ENCODE data around the gene CACNG5.

Gene CACNG5, protein sequence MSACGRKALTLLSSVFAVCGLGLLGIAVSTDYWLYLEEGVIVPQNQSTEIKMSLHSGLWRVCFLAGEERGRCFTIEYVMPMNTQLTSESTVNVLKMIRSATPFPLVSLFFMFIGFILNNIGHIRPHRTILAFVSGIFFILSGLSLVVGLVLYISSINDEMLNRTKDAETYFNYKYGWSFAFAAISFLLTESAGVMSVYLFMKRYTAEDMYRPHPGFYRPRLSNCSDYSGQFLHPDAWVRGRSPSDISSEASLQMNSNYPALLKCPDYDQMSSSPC

DNA sequence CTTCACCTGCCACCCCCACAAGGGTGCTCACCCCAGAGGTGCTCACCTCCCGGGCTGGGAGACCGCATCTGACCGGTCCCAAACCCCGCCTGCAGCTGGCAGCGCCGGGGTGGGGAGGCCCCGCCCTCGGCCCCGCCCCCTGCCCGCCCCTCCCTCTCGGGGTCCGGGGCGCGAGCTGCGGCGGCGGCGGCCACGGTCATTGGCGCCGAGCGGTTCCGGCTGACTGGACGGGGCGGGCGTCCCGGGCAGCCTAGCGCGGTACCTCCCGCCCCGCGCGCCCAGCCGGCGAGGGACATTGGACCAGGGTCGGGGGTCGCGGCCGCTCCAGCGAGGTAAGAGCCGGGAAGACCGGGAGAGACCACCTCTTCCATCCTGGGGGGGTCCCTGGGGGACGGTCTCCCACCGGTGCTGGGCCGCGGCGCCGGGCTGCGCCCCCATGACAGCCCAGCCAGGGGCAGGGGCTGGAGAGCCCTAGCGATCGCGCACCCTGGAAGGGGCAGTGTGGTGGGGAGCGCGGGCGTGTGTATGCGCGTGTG is at the start of gene CACNG5:
CACNG5 (plus strand) TSS at position 199 of the 536 bp plus-strand sequence. CDS start 42,216 bp downstream, outside the sequence.
- DNase-seq (ENCODE audit: low read depth) = no peak

DNA sequence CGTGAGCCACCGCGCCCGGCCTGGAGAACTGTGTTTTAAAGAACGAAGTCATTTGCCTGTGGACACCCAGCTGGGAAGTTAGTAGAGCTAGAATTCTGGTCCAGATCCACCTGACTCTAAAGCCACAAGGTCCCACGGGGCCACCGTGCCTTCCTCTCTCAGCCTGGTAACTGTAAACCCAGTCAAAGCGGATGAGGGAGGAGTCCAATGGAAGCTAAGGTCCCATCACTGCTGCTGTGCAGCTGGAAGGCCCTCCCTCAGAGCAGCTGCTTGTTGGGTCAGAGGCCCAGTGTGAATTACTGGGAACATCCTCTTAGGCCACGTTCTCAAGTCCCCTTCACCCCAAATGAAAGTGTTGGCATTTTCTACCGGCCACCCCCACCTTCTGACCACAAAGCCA is 48.8 kb upstream of the CACNG5 start:
- no peak for DNase-seq (ENCODE audit: low read depth)

DNA sequence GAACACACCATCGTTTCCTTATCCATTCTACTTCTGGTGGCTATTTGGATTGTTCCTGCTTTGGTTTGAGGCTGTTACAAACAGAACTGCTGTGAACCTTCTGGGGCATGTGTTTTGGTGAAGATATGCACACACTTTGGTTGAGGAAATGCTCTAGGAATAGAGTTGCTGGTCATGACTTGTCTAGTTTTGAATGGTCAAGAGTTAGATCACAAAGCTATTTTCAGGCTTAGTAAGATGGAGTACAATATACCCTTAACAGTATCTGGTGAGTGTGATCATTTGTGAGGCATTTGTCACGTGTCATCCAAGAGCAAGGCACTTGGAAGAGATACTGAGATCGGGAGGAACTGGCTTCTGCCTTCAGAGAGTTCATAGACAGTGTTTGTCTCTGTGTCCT is 47.0 kb upstream of the CACNG5 start:
- no peak for DNase-seq (ENCODE audit: low read depth)

DNA sequence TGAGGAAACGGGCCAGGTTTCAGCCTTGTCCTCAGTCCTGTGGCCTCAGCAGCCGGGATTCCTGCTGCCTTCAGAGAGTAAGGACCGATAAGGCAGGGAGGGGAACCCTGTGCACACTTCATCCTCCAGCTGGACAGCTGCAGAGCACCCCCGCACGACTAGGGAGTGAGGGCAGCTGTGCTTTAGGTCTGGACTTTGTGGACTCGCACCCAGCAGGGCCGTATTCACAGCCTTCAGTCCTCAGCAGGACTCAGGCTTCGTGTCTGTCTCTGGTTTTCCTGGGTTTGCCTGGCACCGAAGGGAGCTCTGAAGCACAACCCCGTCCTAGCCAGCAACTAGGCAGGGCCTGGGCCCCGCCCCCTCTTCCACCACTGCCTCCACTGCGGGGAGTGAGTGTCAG is 45.8 kb upstream of the CACNG5 start:
- no peak for DNase-seq (ENCODE audit: low read depth)

DNA sequence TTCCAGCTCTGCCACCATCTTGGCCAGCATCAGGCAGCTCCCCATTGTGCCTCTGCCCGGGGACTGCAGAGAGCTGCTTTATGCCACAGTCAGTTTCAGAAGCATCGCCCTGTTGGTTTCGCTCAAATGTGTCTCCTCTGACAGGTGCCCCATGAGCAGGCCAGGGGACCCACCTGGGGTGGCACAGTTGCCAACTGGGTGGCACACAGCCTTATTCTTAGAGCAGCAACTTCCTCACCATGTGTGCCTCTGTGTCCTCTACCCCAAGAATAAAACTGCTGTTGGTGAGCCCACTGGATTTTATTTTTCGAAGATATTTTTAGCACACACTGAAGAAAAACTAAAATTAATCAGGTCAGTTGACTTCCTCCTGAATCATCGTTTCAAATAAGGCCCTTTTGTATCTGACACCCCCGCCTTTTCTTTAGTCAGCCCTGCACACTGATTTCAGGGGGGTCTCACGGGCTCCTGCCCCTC is 44.9 kb upstream of the CACNG5 start:
- no peak for DNase-seq (ENCODE audit: low read depth)

DNA sequence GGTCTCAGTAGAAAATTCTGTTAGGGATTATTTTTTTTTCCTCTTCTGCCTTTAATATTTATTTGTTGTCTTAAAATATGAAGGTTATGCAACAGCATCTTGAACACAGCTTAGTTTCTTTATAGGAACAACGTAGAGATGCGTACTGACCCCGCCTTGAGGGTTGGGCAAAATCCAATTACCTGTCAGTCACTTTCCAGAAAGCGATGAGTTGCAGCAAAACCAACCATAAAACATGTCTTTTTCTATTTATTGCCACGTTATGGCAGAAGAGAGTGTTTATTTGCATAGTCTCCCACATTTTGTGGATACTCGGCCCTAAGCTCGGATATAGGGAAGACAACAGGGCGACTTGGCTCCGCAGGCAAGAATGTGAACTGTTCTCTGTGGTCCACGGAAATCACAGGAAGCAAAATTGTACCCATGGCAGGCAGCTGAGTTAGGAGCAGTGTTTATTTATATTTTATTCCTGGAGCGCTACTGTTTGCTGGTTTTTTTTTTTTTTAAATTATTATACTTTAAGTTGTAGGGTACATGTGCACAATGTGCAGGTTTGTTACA is 44.3 kb upstream of the CACNG5 start:
- no peak for DNase-seq (ENCODE audit: low read depth)

DNA sequence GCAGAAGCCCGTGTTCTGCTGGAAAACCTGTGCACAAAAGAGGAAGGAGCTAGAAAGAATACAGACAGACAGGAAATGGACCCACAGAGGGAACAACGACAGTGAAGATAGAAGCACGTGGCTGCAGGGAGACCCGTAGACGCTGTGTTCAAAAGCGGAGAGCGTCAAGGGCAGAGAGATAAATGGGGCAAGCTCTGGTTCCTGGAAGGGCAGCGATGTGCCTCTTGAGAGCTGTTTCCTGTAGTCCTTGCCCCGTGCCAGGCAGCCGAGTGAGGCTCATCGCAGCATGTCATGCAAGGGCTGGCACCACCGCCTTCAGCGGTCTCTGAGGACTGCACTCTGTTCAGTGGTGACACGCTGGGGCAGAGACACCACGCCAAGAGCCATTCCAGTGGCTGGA is 43.6 kb upstream of the CACNG5 start:
- DNase-seq (ENCODE audit: low read depth) = no peak

DNA sequence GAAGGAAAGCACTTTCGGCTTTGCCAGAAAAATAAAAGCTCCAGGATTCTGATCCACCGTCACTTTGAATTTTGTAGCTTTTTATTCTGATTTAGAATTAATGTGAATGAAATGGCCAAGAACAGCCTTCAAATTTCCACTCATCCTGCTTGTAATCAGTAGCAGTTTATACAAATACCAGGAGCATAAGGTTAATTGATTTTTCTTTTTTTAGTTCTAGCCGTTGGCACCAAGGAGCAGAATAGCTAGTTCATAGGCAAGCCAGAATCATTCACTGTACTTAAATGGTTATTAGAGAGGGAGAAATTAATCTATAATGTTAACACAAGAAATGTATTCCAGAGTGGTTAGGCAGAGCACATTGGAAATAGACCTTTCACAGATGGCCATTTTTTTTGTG is 41.1 kb upstream of the CACNG5 start:
- no peak for DNase-seq (ENCODE audit: low read depth)

DNA sequence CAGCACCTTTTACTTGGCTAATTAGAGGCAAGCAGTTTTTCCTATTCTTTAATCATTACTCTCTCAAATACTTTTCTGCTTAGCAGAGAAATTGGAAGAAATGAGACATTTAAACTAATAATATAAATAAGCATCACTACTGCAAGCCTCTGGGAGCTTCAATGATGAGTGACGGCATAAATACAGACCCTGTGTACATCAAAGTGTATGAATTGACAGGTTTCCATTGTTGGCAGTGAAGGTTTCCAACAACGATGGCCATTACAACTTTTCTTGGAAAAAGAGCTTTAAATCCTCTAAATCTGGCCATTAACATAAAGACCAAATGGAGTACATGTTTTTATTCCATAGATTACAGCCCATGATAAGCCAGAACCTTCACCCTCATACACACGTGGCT is 39.4 kb upstream of the CACNG5 start:
- DNase-seq (ENCODE audit: low read depth) = no peak

DNA sequence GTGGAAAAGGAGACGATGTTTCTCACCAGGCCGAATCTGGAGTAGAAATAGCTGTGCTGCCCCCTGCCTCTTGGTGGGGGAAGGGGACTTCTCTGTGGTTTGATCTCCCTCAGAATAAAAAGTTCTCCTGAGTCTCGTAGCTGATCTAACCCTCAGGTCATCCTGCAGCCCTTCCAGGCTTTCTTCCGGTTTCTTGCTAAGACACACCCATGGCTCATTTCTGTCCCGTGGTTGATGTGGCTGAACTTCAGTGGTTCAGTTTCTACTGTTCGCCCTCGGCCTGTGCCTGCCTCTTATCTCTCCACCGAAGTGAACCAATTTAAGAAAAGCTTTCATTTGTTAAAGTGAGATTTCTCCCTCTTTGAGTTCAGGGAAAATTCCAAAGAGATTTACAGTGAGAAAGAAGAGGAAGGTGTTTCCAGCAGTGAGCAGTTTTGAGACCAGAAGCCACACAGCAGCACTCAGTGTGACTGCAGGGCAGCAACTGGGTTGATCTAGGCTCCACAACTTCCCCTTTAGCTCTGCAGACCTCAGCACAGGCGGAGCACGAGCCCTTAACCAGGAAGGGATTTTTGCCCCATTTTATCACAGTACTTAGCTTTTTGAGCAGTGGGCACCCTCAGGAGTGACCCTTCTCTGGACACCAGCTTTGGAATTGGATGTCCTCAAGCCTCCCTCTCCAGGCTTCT is 34.9 kb upstream of the CACNG5 start:
- DNase-seq (ENCODE audit: low read depth) = no peak

DNA sequence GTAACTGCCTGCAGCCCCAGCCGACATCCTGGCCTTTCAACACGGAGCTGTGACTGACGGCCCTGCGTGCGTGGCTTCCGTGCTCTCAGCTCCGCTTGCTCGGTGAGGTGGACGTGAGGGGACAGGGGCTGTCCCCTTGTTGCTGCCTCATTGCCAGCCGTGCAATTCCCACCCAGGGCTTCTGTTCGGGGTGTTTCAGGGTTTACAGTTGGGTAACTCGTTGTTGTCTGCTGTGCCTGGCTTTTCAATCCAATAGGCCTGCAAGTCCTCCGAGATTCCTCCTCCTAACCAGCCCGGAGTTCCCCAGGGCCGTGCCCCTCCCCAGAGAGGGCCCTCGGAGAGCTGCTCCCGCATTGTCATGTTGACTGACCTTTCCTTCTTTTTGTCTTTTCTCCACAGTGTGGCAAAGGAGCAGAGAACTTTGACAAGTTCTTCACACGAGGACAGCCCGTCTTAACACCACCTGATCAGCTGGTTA is 31.4 kb upstream of the CACNG5 start:
- no peak for DNase-seq (ENCODE audit: low read depth)

DNA sequence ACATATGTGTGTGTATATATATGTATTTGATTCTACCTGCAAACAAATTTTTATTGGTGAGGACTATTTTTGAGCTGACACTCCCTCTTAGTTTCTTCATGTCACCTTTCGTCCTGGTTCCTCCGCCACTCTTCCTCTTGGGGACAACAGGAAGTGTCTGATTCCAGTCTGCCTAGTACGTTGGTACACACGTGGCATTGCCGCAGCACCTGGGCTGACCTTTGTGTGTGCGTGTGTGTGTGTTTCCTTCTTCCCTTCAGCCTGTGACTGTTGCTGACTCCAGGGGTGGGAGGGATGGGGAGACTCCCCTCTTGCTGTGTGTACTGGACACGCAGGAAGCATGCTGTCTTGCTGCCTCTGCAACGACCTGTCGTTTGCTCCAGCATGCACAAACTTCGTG is 29.4 kb upstream of the CACNG5 start:
- DNase-seq (ENCODE audit: low read depth) = no peak

DNA sequence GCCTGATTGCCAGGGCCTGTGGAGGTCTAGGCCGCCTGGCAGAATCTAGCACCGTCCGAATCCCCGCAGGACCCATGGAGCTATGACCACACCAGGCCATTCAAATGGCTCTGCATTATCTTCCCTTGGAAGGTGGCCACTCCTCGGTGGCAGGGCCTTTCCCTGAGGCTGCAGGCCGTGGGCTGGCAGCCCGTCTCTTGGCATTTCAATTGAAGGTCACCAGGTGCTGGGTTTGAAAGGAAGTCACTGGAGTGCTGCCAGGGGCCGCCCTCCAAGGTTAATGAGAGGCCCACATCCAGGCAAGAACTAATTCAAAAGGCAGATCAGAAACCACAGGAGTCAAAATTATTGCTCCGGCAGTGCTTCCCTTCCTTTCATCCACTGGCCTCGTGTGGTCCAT is 27.7 kb upstream of the CACNG5 start:
- DNase-seq (ENCODE audit: low read depth) = no peak

DNA sequence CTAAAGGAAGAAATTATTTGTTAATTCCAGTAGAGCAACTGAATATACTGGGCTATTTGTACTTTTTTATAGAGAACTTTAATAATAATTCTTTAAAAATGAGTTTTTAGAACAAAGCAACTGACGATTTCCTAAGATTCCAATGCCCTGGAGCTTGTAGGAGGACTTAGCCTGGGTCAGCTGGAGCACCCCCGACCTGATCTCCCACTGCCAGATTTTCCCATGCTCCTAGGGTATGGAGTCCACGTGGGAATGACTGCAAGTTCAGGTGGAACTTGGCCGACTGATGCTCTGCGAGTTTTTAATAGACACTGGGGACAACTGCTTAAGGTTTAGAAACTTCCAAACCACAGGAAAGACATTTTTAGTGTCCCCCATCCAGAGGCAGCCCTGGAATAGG is 25.5 kb upstream of the CACNG5 start:
- DNase-seq (ENCODE audit: low read depth) = no peak

DNA sequence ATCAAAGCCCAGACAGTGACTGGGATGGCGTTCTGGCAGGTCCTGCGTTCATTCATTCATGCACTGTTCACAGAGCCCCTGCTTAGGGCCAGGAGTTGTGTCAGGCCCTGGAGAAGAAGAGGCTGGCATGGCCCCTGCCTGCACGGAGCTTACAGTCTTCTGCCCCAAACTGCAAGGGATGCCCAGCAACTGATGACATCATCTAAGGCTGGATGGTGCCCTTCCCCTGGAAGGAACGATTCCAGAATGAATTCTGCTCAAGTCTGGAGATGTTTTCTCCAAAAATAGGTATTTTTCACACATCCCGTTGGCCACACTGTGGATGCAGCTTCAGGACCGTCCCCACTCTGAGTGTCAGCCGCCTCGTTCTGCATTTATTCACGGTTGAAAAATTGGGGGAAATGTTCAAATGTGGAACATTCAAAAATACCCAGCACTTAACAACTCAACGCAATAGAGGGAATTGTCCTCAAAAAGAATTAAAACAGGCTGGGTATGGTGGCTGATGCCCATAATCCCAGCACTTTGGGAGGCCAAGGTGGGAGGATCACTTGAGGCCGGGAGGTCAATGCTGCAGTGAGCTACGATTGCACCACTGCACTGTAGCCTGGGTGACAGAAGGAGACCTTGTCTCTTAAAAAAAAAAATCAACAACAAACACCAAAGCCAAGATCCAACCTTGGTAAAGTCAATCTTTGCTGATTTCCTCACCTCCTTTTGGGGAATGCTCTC is 23.8 kb upstream of the CACNG5 start:
- DNase-seq (ENCODE audit: low read depth) = no peak

DNA sequence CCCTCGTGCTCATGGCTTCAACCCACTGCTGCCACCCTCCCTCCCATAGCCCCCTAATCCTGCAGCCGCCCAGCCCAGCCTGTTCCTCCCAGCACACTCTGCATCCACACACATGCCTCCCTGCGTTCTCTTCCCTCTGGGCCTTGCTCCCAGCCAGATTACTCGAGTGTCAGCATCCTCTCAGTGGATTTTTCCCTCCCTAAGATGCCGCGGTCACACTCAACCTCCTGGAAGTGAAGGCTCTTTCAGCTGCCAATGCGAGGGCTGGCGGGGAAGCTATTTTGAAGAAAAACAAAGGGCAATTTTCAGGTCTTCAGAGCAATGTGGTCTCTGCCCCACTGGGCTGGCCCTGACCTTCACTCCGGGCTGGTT is 23.2 kb upstream of the CACNG5 start:
- DNase-seq (ENCODE audit: low read depth) = no peak

DNA sequence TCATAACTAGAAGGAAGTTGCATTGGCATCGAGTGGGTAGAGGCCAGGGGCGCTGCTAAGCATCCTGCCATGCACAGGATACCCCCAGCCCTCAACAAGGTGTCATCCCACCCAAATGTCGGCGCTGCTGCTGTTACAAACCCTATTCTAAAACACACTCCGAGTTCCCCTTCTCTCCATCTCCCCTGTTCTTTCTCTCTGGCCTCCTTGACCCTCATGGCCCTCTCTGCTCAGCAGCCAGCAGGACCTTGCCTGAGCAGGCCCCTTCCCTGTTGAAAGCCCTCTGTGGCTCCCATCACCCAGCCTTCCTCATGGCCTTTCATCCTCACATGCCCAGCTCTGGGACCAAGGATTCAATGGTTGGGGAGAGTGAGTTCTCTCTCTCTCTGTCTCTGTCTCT is 22.3 kb upstream of the CACNG5 start:
- no peak for DNase-seq (ENCODE audit: low read depth)

DNA sequence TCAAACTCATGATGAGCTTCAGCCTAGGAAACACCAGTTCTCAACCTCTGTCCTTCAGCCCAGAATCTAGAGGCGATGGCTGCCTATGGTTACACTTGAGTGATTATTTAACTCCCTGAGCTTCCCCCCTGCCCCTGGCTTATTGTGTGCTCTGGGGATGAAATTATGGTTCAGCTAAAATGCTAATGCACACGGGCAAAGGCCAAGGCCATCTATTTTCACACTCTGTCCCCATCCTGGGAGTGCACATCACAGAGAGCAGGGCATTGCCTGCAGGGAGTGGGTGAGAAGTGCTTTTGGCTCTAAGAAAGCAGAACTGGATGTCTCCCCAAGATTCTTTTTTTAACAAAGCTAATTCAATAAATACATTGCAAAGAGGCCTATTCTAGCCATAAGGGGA is 21.6 kb upstream of the CACNG5 start:
- DNase-seq (ENCODE audit: low read depth) = no peak

DNA sequence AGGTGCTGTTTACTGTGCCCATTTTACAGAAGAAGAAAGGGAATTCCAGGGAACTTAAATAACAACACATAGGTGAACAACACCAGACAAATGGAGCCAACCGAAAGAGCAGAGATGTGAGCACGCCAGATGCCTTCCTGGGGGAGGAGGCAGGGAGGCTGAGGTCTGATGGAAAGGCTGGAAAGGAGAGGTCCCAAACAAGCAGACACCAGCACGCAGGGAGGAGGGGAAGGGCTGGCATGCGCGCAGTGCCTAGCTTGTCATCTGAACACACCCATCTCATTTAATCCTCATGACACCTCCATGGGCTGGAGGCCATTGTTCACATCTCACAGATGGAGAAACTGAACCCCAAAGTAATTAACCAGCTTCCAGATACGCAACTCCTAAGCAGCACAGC is 20.9 kb upstream of the CACNG5 start:
- DNase-seq (ENCODE audit: low read depth) = no peak

DNA sequence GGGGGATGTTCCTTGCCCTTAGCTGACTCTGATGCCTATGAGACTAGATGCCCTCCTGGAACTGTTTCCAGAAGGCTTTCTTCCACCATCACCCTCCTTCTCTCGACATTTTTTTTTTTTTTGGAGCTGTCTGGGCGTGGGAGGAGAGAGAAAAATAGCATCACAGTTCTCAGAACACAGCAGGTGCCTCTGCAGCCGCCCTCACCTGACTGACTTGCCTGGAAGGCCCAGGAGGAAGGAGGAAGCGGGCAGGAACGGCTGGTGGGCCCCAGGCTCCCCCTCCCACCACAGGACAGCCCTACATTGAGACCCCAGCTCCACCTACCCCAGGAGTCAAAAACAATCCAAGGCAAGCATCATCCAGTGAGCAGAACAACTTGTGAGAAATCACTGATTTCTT is 20.3 kb upstream of the CACNG5 start:
- DNase-seq (ENCODE audit: low read depth) = no peak

DNA sequence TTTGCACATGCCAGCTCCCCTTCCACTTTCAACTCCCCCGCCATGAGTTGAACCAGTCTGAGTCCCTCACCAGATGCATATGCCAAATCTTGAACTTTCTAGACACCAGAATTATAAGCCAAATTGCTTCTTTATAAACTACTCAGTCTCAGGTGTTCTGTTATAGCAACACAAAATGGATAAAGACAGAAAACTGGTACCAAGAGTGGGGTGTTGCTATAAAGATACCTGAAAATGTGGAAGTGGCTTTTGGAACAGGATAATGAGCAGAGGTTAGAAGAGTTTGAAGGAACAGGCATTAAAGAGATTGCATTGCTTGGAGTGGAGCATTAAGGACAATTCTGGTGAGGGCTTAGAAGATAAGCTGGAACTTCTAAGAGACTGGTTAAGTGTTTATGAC is 17.2 kb upstream of the CACNG5 start:
- DNase-seq (ENCODE audit: low read depth) = no peak

DNA sequence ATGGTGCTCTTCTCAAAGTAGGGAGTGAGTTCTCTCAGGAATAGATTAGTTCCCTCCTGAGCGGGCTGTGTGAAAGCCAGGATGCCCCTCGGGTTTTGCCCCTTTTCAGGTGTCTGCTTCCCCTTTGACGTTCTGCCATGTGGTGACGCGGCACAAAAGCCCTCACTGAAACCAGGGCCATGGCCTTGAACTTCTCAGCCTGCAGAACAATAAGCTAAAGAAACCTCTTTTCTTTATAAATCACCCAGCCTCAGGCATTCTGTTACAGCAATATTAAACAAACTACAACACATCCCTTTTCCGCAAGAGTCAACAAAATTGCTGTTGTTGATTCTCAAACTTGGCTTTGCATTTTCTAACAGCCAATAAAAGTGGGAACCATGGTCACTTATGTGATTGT is 15.5 kb upstream of the CACNG5 start:
- no peak for DNase-seq (ENCODE audit: low read depth)

DNA sequence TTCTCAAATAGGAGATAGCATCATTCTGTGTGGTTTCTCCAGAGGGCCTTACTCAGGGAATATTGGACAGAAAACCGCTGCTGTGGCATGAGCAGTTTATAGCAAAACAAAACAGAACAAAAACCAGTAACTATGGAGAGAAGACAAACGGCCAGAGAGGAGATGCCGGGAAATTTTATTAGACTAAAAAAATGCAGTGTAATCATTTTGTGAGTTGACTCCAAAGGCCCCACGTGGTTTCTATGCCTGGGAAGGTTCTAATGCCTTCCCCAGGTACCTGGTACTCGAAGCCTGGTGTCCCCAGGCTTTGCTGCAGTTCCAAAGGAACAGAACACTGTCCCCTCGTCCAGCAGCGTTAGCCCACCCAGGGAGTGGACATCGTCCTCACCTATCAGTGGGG is 12.9 kb upstream of the CACNG5 start:
- DNase-seq (ENCODE audit: low read depth) = no peak
